Trophoblast cell (in vitro differentiated cells and primary cell): ENCODE measurements around the gene AUTS2.

Experiments used
- DNase-seq, 2 donors: peaks; one replicate each; pipeline ENCODE4 v3.0.0-alpha.2; 2016
- H2AFZ ChIP-seq: 2 replicates; pipeline ENCODE4 v1.6.1; 2013; ENCODE audit warnings: low read length, moderate library complexity, mild to moderate bottlenecking; ENCODE audit not compliant: insufficient read depth, poor library complexity
- H2AK5ac ChIP-seq: 2 replicates; pipeline ENCODE4 v1.6.1; 2013; ENCODE audit warnings: mild to moderate bottlenecking, low read length
- H2BK120ac ChIP-seq: 2 replicates; pipeline ENCODE4 v1.6.1; 2013; ENCODE audit warnings: low read length, mild to moderate bottlenecking, moderate library complexity; ENCODE audit not compliant: insufficient read depth, poor library complexity
- H2BK12ac ChIP-seq: 2 replicates; pipeline ENCODE4 v1.6.1; 2013; ENCODE audit warnings: mild to moderate bottlenecking, low read length, moderate library complexity
- H2BK5ac ChIP-seq: 2 replicates; pipeline ENCODE4 v1.6.1; 2013; ENCODE audit warnings: low read length, low read depth, moderate library complexity, mild to moderate bottlenecking; ENCODE audit not compliant: poor library complexity
- H3K14ac ChIP-seq: 2 replicates; pipeline ENCODE4 v1.6.1; 2013; ENCODE audit warnings: mild to moderate bottlenecking, low read length
- H3K18ac ChIP-seq: 2 replicates; pipeline ENCODE4 v1.6.1; 2013; ENCODE audit warnings: mild to moderate bottlenecking, low read length
- H3K23ac ChIP-seq: 2 replicates; pipeline ENCODE4 v1.6.1; 2013; ENCODE audit warnings: low read length
- H3K27ac ChIP-seq: 2 replicates; pipeline ENCODE4 v1.5.1; 2013; ENCODE audit warnings: low read depth, mild to moderate bottlenecking, inconsistent platforms, low read length, moderate library complexity
- H3K27me3 ChIP-seq: 2 replicates; pipeline ENCODE4 v1.6.1; 2013; ENCODE audit warnings: inconsistent platforms, mild to moderate bottlenecking, low read length, moderate library complexity; ENCODE audit not compliant: insufficient read depth
- H3K36me3 ChIP-seq, 2 experiments: 1 replicate in 1 of 2; 2 replicates in 1 of 2; pipeline ENCODE4 v1.6.1; 2013; ENCODE audit warnings: low read length in 2 of 2, mild to moderate bottlenecking in 2 of 2, moderate library complexity in 1 of 2; ENCODE audit not compliant: insufficient read depth in 2 of 2, control insufficient read depth in 1 of 2
- H3K4ac ChIP-seq: 2 replicates; pipeline ENCODE4 v1.6.1; 2013; ENCODE audit warnings: low read depth, mild to moderate bottlenecking, low read length, moderate library complexity
- H3K4me1 ChIP-seq, 2 experiments: 1 replicate in 1 of 2; 2 replicates in 1 of 2; pipeline ENCODE4 v1.6.1; 2013; ENCODE audit warnings: low read length in 2 of 2, mild to moderate bottlenecking in 2 of 2, moderate library complexity in 1 of 2; ENCODE audit not compliant: insufficient read depth in 2 of 2, control insufficient read depth in 1 of 2
- H3K4me2 ChIP-seq: 2 replicates; pipeline ENCODE4 v1.6.1; 2013; ENCODE audit warnings: inconsistent platforms, mild to moderate bottlenecking, low read length, moderate library complexity
- H3K4me3 ChIP-seq: 2 replicates; pipeline ENCODE4 v1.5.1; 2013; ENCODE audit warnings: mild to moderate bottlenecking, low read depth, low read length, inconsistent platforms
- H3K79me1 ChIP-seq: one replicate; pipeline ENCODE4 v1.6.1; 2013; ENCODE audit warnings: low read length
- H3K79me2 ChIP-seq: 2 replicates; pipeline ENCODE4 v1.6.1; 2013; ENCODE audit warnings: low read length, mild to moderate bottlenecking; ENCODE audit not compliant: control insufficient read depth, insufficient read depth, poor library complexity
- H3K9ac ChIP-seq: 2 replicates; pipeline ENCODE4 v1.6.1; 2013; ENCODE audit warnings: mild to moderate bottlenecking, low read length
- H3K9me3 ChIP-seq: 2 replicates; pipeline ENCODE4 v1.6.1; 2013; ENCODE audit warnings: low read depth, mild to moderate bottlenecking, control low read depth, inconsistent platforms, low read length; ENCODE audit not compliant: insufficient read depth
- H4K12ac ChIP-seq: 2 replicates; pipeline ENCODE4 v1.6.1; 2013; ENCODE audit warnings: low read depth, mild to moderate bottlenecking, low read length, moderate library complexity
- H4K8ac ChIP-seq: 2 replicates; pipeline ENCODE4 v1.6.1; 2013; ENCODE audit warnings: low read depth, mild to moderate bottlenecking, low read length, moderate library complexity
- H4K91ac ChIP-seq: one replicate; pipeline ENCODE4 v1.6.1; 2013; ENCODE audit warnings: low read depth, mild to moderate bottlenecking, low read length, moderate library complexity
- WGBS: extraction: QIAGEN DNeasy Blood & Tissue Kit; methylation state at CpG from one replicate; pipeline ENCODE4 v1.1.7; 2013; ENCODE audit warnings: missing lambda C conversion rate; ENCODE audit not compliant: insufficient read length, insufficient coverage; ENCODE audit errors: extremely low coverage; 5-methylcytosine and 5-hydroxymethylcytosine counted together

AUTS2 gene

GRCh38 chr7:70762696-70763095 lies 1164.4 kb downstream of the AUTS2 start:
- DNase-seq, result no peak
- Histone ChIP-seq H4K8ac (no peak overlapping the region), H4K91ac (no peak overlapping the region), H3K4me2 (no peak overlapping the region), H3K23ac (no peak overlapping the region), H2BK5ac (no peak overlapping the region), H2AFZ (no peak overlapping the region), H3K14ac (no peak overlapping the region), H3K79me2 (no peaks in the 10 kb centered on the region), H3K36me3 (peaks cover 14 to 26% of the 10 kb centered on the region in 2 experiments), H3K27me3 (no peaks in the 10 kb centered on the region), H3K4me3 (no peak overlapping the region), H3K18ac (no peak overlapping the region), H3K4ac (no peak overlapping the region), H2BK12ac (no peak overlapping the region), H2BK120ac (no peak overlapping the region), H3K27ac (no peak overlapping the region), H3K4me1 (no peaks in the 10 kb centered on the region), H3K79me1 (no peaks in the 10 kb centered on the region), H4K12ac (no peak overlapping the region), H3K9ac (no peak overlapping the region), H2AK5ac (no peak overlapping the region), H3K9me3 (peaks cover 2% of the 10 kb centered on the region)
- WGBS, result no CpG with 5 or more reads among the region's 12 CpGs

- H2BK5ac ChIP-seq, result no peak overlapping the region
- H3K79me2 ChIP-seq, result no peaks in the 10 kb centered on the region
- no peak overlapping the region for H2AFZ ChIP-seq
- no peak overlapping the region for H4K91ac ChIP-seq
- no peak overlapping the region for H2BK120ac ChIP-seq
- H2AK5ac ChIP-seq, result no peak overlapping the region
- H3K18ac ChIP-seq, result no peak overlapping the region
- H3K9ac ChIP-seq, result no peak overlapping the region
- H3K23ac ChIP-seq, result no peak overlapping the region
- no peak overlapping the region for H2BK12ac ChIP-seq
- no peaks in the 10 kb centered on the region for H3K4me1 ChIP-seq
- no peak overlapping the region for H4K12ac ChIP-seq
- H3K27me3 ChIP-seq, result no peaks in the 10 kb centered on the region
- no peak for DNase-seq
- peaks cover 2% of the 10 kb centered on the region for H3K9me3 ChIP-seq
- no peak overlapping the region for H3K4ac ChIP-seq
- WGBS, result no CpG with 5 or more reads among the region's 17 CpGs
- no peak overlapping the region for H3K4me3 ChIP-seq
- no peak overlapping the region for H3K27ac ChIP-seq
- H3K14ac ChIP-seq, result no peak overlapping the region
- H3K4me2 ChIP-seq, result no peak overlapping the region
- H4K8ac ChIP-seq, result no peak overlapping the region
- H3K79me1 ChIP-seq, result no peaks in the 10 kb centered on the region
- peaks cover 14 to 26% of the 10 kb centered on the region in 2 experiments for H3K36me3 ChIP-seq
These were observed 1165.9 kb downstream of the AUTS2 start for GRCh38 chr7:70763961-70764691.

- H3K36me3 ChIP-seq, result peaks cover 14 to 26% of the 10 kb centered on the region in 2 experiments
- H2BK12ac ChIP-seq, result no peak overlapping the region
- H3K9me3 ChIP-seq, result peaks cover 2% of the 10 kb centered on the region
- H3K23ac ChIP-seq, result no peak overlapping the region
- no peaks in the 10 kb centered on the region for H3K27me3 ChIP-seq
- H2BK5ac ChIP-seq, result no peak overlapping the region
- H2BK120ac ChIP-seq, result no peak overlapping the region
- no peak overlapping the region for H2AFZ ChIP-seq
- no peak overlapping the region for H3K14ac ChIP-seq
- no peak overlapping the region for H2AK5ac ChIP-seq
- no peak overlapping the region for H4K12ac ChIP-seq
- H3K18ac ChIP-seq, result no peak overlapping the region
- H3K4me3 ChIP-seq, result no peak overlapping the region
- no peak for DNase-seq
- no peaks in the 10 kb centered on the region for H3K4me1 ChIP-seq
- no peaks in the 10 kb centered on the region for H3K79me2 ChIP-seq
- no peak overlapping the region for H4K8ac ChIP-seq
- no peak overlapping the region for H3K4me2 ChIP-seq
- H3K9ac ChIP-seq, result no peak overlapping the region
- WGBS, result no CpG with 5 or more reads among the region's 15 CpGs
- H3K79me1 ChIP-seq, result no peaks in the 10 kb centered on the region
- no peak overlapping the region for H4K91ac ChIP-seq
- H3K4ac ChIP-seq, result no peak overlapping the region
- no peak overlapping the region for H3K27ac ChIP-seq
These were observed 1166.5 kb downstream of the AUTS2 start for GRCh38 chr7:70764701-70765208.

- no CpG with 5 or more reads among the region's 7 CpGs for WGBS
- no peak for DNase-seq
- Histone ChIP-seq H3K4me1 (no peaks in the 10 kb centered on the region), H3K4me2 (no peak overlapping the region), H4K12ac (no peak overlapping the region), H2AFZ (no peak overlapping the region), H2BK5ac (no peak overlapping the region), H3K27ac (no peak overlapping the region), H4K91ac (no peak overlapping the region), H3K4me3 (no peak overlapping the region), H3K36me3 (peaks cover 14 to 26% of the 10 kb centered on the region in 2 experiments), H3K23ac (no peak overlapping the region), H2BK120ac (no peak overlapping the region), H3K9me3 (peaks cover 2% of the 10 kb centered on the region), H2BK12ac (no peak overlapping the region), H3K79me2 (no peaks in the 10 kb centered on the region), H3K18ac (no peak overlapping the region), H3K14ac (no peak overlapping the region), H3K27me3 (no peaks in the 10 kb centered on the region), H3K9ac (no peak overlapping the region), H3K4ac (no peak overlapping the region), H2AK5ac (no peak overlapping the region), H3K79me1 (no peaks in the 10 kb centered on the region), H4K8ac (no peak overlapping the region)
These were observed 1167.4 kb downstream of the AUTS2 start for GRCh38 chr7:70765651-70766050.
